Heart left ventricle (tissue), 13 donors: Measurements from ENCODE around the gene CDC25B.

Experiments used
- CTCF ChIP-seq, 12 donors: fragments of 200-600 bp; sonication (generic) in 4 of 12; IDR thresholded peaks; one replicate each; pipeline versions ENCODE4 v1.5.0 to v1.8.0; 2018 to 2022; ENCODE audit warnings: antibody characterized with exemption in 12 of 12, mild to moderate bottlenecking in 5 of 12
- POLR2A ChIP-seq, 2 donors: fragments of 450-650 bp; IDR thresholded peaks; one replicate each; pipeline ENCODE4 v1.6.1; 2017; ENCODE audit warnings: antibody characterized with exemption in 2 of 2, mild to moderate bottlenecking in 2 of 2, moderate library complexity in 2 of 2
- donor health status: ischemic (EF 13 %, LVEDD 7.1; RV severe dilation, severe dysfunction).
- donor health status: DM: no; HTN: yes; CAD: no.
- donor health status: DM: no; HTN: no; CAD: no.
- donor health status: ischemic (EF 25% LVEDD 6.9; RV normal size, moderate dysfunction).
- donor health status: ischemic (EF 25% LVEDD 5.7; RV mildly dilated, moderate dysfunction).
- donor health status: ischemic (EF 35%, LVEDD 5.7; RV mildly dilated, moderate dysfunction).
- donor health status: nonischemic (EF 11% LVEDD 7.7; RV severe dilation, severe dysfunction).
- donor health status: DM: yes; HTN: yes; CAD: no.
- donor health status: PGD.
- donor health status: ischemic (EF 29% LVEDD 5.4; RV normal size, mild dysfunction).
- donor health status: nonischemic (EF 23%, LVEDD 6.1; RV moderate dilation, normal function).

GRCh38 chr20:3815703-3816315 is 19.7 kb downstream of the CDC25B start:
- TF ChIP-seq CTCF (IDR thresholded peaks at IDR 0.05) (no peak), POLR2A (IDR thresholded peaks at IDR 0.05) (no peak)
